Gastrocnemius medialis (tissue), 4 donors: ENCODE results near the gene SMYD3. TPM values are rescaled to one million over a fixed set of nuclear protein-coding genes. Genes with fewer than 3 reads are reported as not detected.

Experiments used
- ATAC-seq, 2 donors: fragments of 150-250 bp; one replicate each; pipeline ENCODE4 v1.9.1; 2016
- DNase-seq, 2 donors: peaks; one replicate each; pipeline ENCODE4 v3.0.0-alpha.2; 2019
- H3K27ac ChIP-seq, 4 donors: fragments of 200-600 bp; sonication (generic); 1 replicate in 1 of 4; 2 replicates in 3 of 4; pipeline ENCODE4 v1.5.1; 2016 to 2018; ENCODE audit warnings: mild to moderate bottlenecking in 2 of 4, moderate library complexity in 1 of 4
- H3K27me3 ChIP-seq, 3 donors: fragments of 200-600 bp; sonication (generic) in 2 of 3; 1 replicate in 1 of 3; 2 replicates in 2 of 3; pipeline versions ENCODE4 v1.5.1 to v1.6.0; 2016 to 2019; ENCODE audit warnings: mild to moderate bottlenecking in 1 of 3, moderate library complexity in 1 of 3
- H3K36me3 ChIP-seq, 2 donors: fragments of 200-600 bp; sonication (generic) in 1 of 2; one replicate each; pipeline ENCODE4 v1.5.1; 2017 to 2018
- H3K4me1 ChIP-seq, 2 donors: fragments of 200-600 bp; sonication (generic) in 1 of 2; one replicate each; pipeline ENCODE4 v1.5.1; 2016 to 2017; ENCODE audit warnings: mild to moderate bottlenecking in 2 of 2
- H3K4me3 ChIP-seq, 4 donors: fragments of 200-600 bp; sonication (generic) in 3 of 4; 1 replicate in 1 of 4; 2 replicates in 3 of 4; pipeline ENCODE4 v1.5.1; 2016 to 2019; ENCODE audit warnings: mild to moderate bottlenecking in 2 of 4
- H3K9me3 ChIP-seq, 3 donors: fragments of 200-600 bp; sonication (generic) in 2 of 3; 1 replicate in 1 of 3; 2 replicates in 2 of 3; pipeline ENCODE4 v1.5.1; 2016 to 2019
- POLR2A ChIP-seq, 2 donors: fragments of 450-650 bp; IDR thresholded peaks; one replicate each; pipeline ENCODE4 v1.6.1; 2017; ENCODE audit warnings: antibody characterized with exemption in 2 of 2, mild to moderate bottlenecking in 2 of 2, moderate library complexity in 2 of 2
- in situ Hi-C, 4 donors: fragments of 200-750 bp; cut with MboI; loops; one replicate each; pipeline versions ENCODE4 v1.15.0 to v1.8.0; 2017; ENCODE audit warnings: low sequenced_read_pairs in 4 of 4
- intact Hi-C: fragments of 100-400 bp; cut with DNase I; formaldehyde crosslinking; loops from one replicate; pipeline ENCODE4 v1.15.1; 2023; ENCODE audit warnings: low total_unique reads
- total RNA-seq, 4 donors: library from RNA; depleted of rRNA; stranded (reverse); fragments of >200 nt; gene quantifications; one replicate each; pipeline versions ENCODE4 v1.1.0 to v1.2.3, GENCODE V29; 2016
- TF ChIP-seq, protein P1 (sequence below), 5 experiments: fragments of 450-650 bp in 3 of 5; fragments of 200-600 bp in 2 of 5; sonication (generic) in 2 of 5; IDR thresholded peaks in 4 of 5; conservative IDR thresholded peaks in 1 of 5; 1 replicate in 4 of 5; 2 replicates in 1 of 5; pipeline ENCODE4 v1.5.1; 2016 to 2019; ENCODE audit warnings: antibody characterized with exemption in 5 of 5, mild to moderate bottlenecking in 3 of 5, moderate library complexity in 3 of 5

Gene SMYD3
- total RNA-seq, 4 donors from 2014 or later: 4.4 to 10.3 (median 6.3) TPM

DNA sequence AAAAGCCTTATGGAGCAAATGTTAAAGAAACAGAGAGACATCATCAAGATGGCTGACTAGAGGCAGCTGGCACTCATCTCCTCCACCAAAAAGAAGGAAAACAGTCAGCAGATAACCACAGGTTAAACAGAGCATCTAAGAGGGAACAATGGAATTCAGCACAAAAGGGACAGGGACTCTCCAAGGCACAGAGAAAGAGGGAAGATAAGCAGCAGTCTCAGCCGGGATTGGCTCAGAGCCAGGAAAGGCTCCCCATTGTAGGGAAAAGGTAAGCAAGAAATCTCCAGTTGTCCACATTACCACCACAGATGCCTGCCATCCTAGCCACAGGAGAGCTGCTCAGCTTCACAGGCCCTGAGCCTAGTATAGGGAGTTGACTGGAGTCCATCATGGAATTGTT lies 605.5 kb downstream of the SMYD3 start:
- H3K9me3 ChIP-seq: no peaks in the 10 kb centered on the region
- intact Hi-C loops (no loop called here), in situ Hi-C loops (no loop called here)
- TF ChIP-seq, protein P1, sequence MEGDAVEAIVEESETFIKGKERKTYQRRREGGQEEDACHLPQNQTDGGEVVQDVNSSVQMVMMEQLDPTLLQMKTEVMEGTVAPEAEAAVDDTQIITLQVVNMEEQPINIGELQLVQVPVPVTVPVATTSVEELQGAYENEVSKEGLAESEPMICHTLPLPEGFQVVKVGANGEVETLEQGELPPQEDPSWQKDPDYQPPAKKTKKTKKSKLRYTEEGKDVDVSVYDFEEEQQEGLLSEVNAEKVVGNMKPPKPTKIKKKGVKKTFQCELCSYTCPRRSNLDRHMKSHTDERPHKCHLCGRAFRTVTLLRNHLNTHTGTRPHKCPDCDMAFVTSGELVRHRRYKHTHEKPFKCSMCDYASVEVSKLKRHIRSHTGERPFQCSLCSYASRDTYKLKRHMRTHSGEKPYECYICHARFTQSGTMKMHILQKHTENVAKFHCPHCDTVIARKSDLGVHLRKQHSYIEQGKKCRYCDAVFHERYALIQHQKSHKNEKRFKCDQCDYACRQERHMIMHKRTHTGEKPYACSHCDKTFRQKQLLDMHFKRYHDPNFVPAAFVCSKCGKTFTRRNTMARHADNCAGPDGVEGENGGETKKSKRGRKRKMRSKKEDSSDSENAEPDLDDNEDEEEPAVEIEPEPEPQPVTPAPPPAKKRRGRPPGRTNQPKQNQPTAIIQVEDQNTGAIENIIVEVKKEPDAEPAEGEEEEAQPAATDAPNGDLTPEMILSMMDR (IDR thresholded peaks at IDR 0.05 in 4 of 5, conservative IDR thresholded peaks at IDR 0.05 in 1 of 5): no peak
- no peak for TF ChIP-seq POLR2A (IDR thresholded peaks at IDR 0.05)
- ATAC-seq (no peak), DNase-seq (no peak)
- no peak overlapping the region for H3K27ac ChIP-seq
- peaks cover under 1% of the 10 kb centered on the region in 2 donors for H3K4me1 ChIP-seq
- no peak overlapping the region for H3K4me3 ChIP-seq
- H3K36me3 ChIP-seq: no peaks in the 10 kb centered on the region
- no peaks in the 10 kb centered on the region for H3K27me3 ChIP-seq

DNA sequence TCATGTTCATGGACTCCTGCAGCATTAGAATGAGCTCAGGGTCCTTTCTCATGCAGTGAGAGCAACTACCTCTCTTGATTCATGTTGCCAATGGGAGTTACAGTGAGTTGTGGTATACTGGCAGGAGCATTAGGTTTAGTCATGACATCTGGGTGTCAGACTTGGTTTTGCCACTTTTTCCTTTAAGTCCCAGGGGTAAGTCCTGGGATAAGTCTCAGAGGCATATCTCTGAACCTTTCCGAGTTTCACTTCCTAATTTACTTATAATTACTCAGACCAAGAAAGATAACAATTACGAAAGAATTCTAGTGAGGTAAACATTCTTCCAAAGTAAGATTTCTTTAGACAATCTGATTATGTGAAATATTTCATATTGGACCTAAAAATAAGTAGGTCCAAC lies 606.0 kb downstream of the SMYD3 start:
- Histone ChIP-seq H3K4me1 (peaks cover 4 to 6% of the 10 kb centered on the region in 2 donors), H3K36me3 (no peaks in the 10 kb centered on the region), H3K9me3 (no peaks in the 10 kb centered on the region), H3K27me3 (no peaks in the 10 kb centered on the region), H3K4me3 (no peak overlapping the region), H3K27ac (no peak overlapping the region)
- TF ChIP-seq, protein P1 (IDR thresholded peaks at IDR 0.05 in 4 of 5, conservative IDR thresholded peaks at IDR 0.05 in 1 of 5): no peak
- TF ChIP-seq POLR2A (IDR thresholded peaks at IDR 0.05): no peak
- in situ Hi-C loops: no loop called here
- DNase-seq (no peak), ATAC-seq (no peak)
- intact Hi-C loops: no loop called here

DNA sequence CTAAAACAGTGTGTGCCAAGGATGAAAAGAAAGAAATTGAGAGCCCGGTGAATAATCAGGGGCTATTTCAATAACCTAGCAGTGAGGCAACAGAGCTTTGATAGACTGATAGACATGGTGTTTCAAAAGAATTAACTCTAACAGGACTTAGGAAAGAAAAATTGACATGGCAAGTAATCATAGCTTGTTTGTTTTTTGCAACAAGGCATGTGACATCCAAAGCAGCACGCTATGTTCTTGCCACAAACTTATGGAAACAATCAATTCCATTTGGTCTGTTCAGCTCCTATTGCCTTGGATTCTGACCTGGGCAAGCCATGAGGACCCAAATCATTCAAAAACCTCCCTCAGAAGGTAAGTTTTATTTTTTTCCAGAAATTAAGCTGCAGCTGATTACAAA lies 608.5 kb downstream of the SMYD3 start:
- no peaks in the 10 kb centered on the region for H3K27me3 ChIP-seq
- in situ Hi-C loops: no loop called here
- no peaks in the 10 kb centered on the region for H3K9me3 ChIP-seq
- ATAC-seq (no peak), DNase-seq (no peak)
- no peak for TF ChIP-seq POLR2A (IDR thresholded peaks at IDR 0.05)
- TF ChIP-seq, protein P1 (IDR thresholded peaks at IDR 0.05 in 4 of 5, conservative IDR thresholded peaks at IDR 0.05 in 1 of 5): no peak
- no peak overlapping the region for H3K4me3 ChIP-seq
- no peaks in the 10 kb centered on the region for H3K36me3 ChIP-seq
- peaks cover 4 to 6% of the 10 kb centered on the region in 2 donors for H3K4me1 ChIP-seq
- H3K27ac ChIP-seq: no peak overlapping the region
- intact Hi-C loops: no loop called here

DNA sequence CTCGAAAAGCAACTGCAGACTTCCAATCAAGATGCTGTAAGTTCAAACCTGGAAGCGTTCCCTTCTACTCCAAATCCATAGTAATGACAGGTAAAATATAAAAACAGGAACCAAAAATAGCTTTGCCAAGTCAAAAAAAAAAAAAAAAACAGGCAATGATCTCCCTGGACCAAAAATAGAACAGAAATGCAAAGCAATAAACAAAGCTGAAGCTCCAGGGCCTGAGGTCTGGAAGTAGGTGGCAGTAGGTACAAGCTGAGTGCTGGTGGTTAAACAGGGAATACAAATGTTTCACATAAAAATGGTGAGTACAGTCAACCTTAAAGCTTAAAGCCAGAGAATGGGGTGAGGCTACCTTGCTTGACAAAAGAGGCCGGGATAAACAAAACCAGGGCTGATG lies 610.8 kb downstream of the SMYD3 start:
- H3K27me3 ChIP-seq: no peaks in the 10 kb centered on the region
- in situ Hi-C loops: no loop called here
- no peaks in the 10 kb centered on the region for H3K36me3 ChIP-seq
- H3K9me3 ChIP-seq: no peaks in the 10 kb centered on the region
- intact Hi-C loops: no loop called here
- TF ChIP-seq, protein P1 (IDR thresholded peaks at IDR 0.05 in 4 of 5, conservative IDR thresholded peaks at IDR 0.05 in 1 of 5): no peak
- TF ChIP-seq POLR2A (IDR thresholded peaks at IDR 0.05): no peak
- no peak overlapping the region for H3K4me3 ChIP-seq
- H3K27ac ChIP-seq: no peak overlapping the region
- ATAC-seq (no peak), DNase-seq (no peak)
- peaks cover 4 to 6% of the 10 kb centered on the region in 2 donors for H3K4me1 ChIP-seq

DNA sequence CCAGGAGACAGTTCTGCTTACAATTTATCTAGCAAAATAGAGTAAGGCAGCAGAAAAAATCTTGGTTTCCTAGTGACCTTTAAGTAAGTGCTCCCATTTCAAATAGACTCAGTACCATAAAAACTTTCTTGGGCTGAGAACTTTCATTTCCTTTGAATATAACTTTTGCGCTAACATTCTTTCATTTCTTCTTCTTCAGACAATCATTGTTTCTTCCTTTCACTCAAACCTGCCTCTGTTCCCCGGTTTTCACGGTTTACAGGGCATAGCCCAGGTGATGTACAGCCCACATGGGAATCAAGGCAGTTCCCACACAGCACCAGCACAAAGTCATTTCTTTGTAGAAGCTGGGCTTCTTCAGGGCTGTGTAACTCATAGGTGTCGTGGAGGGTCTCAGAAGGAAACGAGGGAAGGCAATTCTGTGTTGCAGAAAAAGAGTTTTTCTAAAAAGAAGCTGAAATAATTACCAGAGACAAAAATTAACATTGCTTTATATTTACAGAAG lies 611.6 kb downstream of the SMYD3 start:
- intact Hi-C loops (no loop called here), in situ Hi-C loops (no loop called here)
- H3K4me1 ChIP-seq: peaks cover 4 to 6% of the 10 kb centered on the region in 2 donors
- no peaks in the 10 kb centered on the region for H3K36me3 ChIP-seq
- no peaks in the 10 kb centered on the region for H3K27me3 ChIP-seq
- TF ChIP-seq POLR2A (IDR thresholded peaks at IDR 0.05): no peak
- TF ChIP-seq, protein P1 (IDR thresholded peaks at IDR 0.05 in 4 of 5, conservative IDR thresholded peaks at IDR 0.05 in 1 of 5): no peak
- H3K4me3 ChIP-seq: no peak overlapping the region
- H3K9me3 ChIP-seq: no peaks in the 10 kb centered on the region
- ATAC-seq: no peak
- no peak for DNase-seq
- no peak overlapping the region for H3K27ac ChIP-seq
